LHCN-M2 (cell line): ENCODE measurements around the gene AGFG1. TPM values are rescaled to one million over a fixed set of nuclear protein-coding genes. Genes with fewer than 3 reads are reported as not detected.

Source experiments
- DNase-seq: peaks from one replicate; pipeline ENCODE4 v3.0.0-alpha.2; 2012; ENCODE audit warnings: low read depth
- total RNA-seq: library from RNA; depleted of rRNA; stranded (reverse); fragments of >200 nt; gene quantifications from 2 replicates; pipeline ENCODE4 v1.2.3, GENCODE V29; 2014; rRNA removed

AGFG1 gene
- total RNA-seq, 1 experiment from 2014 or later = 97.9 TPM

- DNase-seq = peak; percentile 13
Observed at GRCh38 chr2:227607941-227608340, 136.0 kb downstream of the AGFG1 start.

GRCh38 chr2:227608561-227609338 is 136.8 kb downstream of the AGFG1 start:
- DNase-seq = no peak

- no peak for DNase-seq
Observed at GRCh38 chr2:227610123-227610522, 138.2 kb downstream of the AGFG1 start.

Other genes starting within 250 kb of the AGFG1 start
- 90.2 and 96.8 TPM in 2 replicates for gene MFF, start 146.9 kb upstream of the AGFG1 start, total RNA-seq
- not detected in 2 replicates for gene TM4SF20, start 92.8 kb upstream of the AGFG1 start, total RNA-seq
- gene SCYGR1, start 84.2 kb upstream of the AGFG1 start, total RNA-seq = not detected in 2 replicates
- gene SCYGR2, start 126.7 kb downstream of the AGFG1 start, total RNA-seq = not detected in 2 replicates
- not detected in 2 replicates for gene SCYGR3, start 142.7 kb downstream of the AGFG1 start, total RNA-seq
- gene SCYGR4, start 145.3 kb downstream of the AGFG1 start, total RNA-seq = not detected in 2 replicates
- gene SCYGR5, start 194.6 kb downstream of the AGFG1 start, total RNA-seq = not detected in 2 replicates
- gene SLC19A3, start 245.9 kb downstream of the AGFG1 start, total RNA-seq = 0.17 and 0.26 TPM in 2 replicates